CD8-positive, alpha-beta memory T cell (primary cell): ENCODE data around the gene STMN3. TPM values are rescaled to one million over a fixed set of nuclear protein-coding genes. Genes with fewer than 3 reads are reported as not detected.
"Not testable (repeated sequence)": the region's sequence is repeated elsewhere in the genome, so short reads cannot be mapped to it uniquely, and the experiment has no call there.

Experiments
- CTCF ChIA-PET: fragments of 350-600 bp; sonication (Branson Sonifier 250); formaldehyde crosslinking; loops from one replicate; lab custom pipeline; 2021; ENCODE audit warnings: antibody characterized with exemption; lab: Charles Lee
- POLR2A ChIA-PET: fragments of 350-600 bp; sonication (Branson Sonifier 250); formaldehyde crosslinking; loops from one replicate; lab custom pipeline; 2021; ENCODE audit warnings: antibody characterized with exemption; lab: Charles Lee
- DNase-seq, 5 donors: peaks; one replicate each; pipeline versions ENCODE4 v3.0.0 to v3.0.0-alpha.2; 2020 to 2022; ENCODE audit warnings: mixed read lengths in 1 of 5
- H3K27ac ChIP-seq: one replicate; pipeline ENCODE4 v1.7.0; 2013; ENCODE audit warnings: low read depth, mild to moderate bottlenecking, low read length, moderate library complexity
- H3K27me3 ChIP-seq: 2 replicates; pipeline ENCODE4 v1.7.0; 2013; ENCODE audit warnings: low read length, mild to moderate bottlenecking; ENCODE audit not compliant: insufficient read depth, poor library complexity, severe bottlenecking
- H3K36me3 ChIP-seq: 2 replicates; pipeline ENCODE4 v1.7.0; 2013; ENCODE audit warnings: mild to moderate bottlenecking, low read length, moderate library complexity; ENCODE audit not compliant: insufficient read depth
- H3K4me1 ChIP-seq: 2 replicates; pipeline ENCODE4 v1.7.0; 2013; ENCODE audit warnings: mild to moderate bottlenecking, low read length, moderate library complexity; ENCODE audit not compliant: insufficient read depth
- H3K4me3 ChIP-seq: 2 replicates; pipeline ENCODE4 v1.7.0; 2013; ENCODE audit warnings: mild to moderate bottlenecking, low read length
- H3K9me3 ChIP-seq: 2 replicates; pipeline ENCODE4 v1.7.0; 2013; ENCODE audit warnings: mild to moderate bottlenecking, low read length
- H3K27ac Mint-ChIP-seq, 8 donors: one replicate each; pipeline ENCODE4 v1.8.0; 2020 to 2021; ENCODE audit warnings: mixed read lengths in 8 of 8, mild to moderate bottlenecking in 6 of 8, inconsistent platforms in 3 of 8, moderate library complexity in 3 of 8
- H3K27me3 Mint-ChIP-seq, 2 donors: one replicate each; pipeline ENCODE4 v1.8.0; 2020 to 2021; ENCODE audit warnings: mixed read lengths in 2 of 2, mild to moderate bottlenecking in 1 of 2, moderate library complexity in 1 of 2
- H3K36me3 Mint-ChIP-seq, 3 donors: one replicate each; pipeline ENCODE4 v1.8.0; 2020 to 2021; ENCODE audit warnings: mixed read lengths in 3 of 3, inconsistent platforms in 1 of 3, mild to moderate bottlenecking in 1 of 3
- H3K4me1 Mint-ChIP-seq, 3 donors: one replicate each; pipeline ENCODE4 v1.8.0; 2020 to 2021; ENCODE audit warnings: mixed read lengths in 3 of 3, inconsistent platforms in 1 of 3, mild to moderate bottlenecking in 1 of 3
- H3K4me3 Mint-ChIP-seq, 7 donors: one replicate each; pipeline ENCODE4 v1.8.0; 2020 to 2021; ENCODE audit warnings: mixed read lengths in 7 of 7, mild to moderate bottlenecking in 6 of 7, moderate library complexity in 4 of 7, inconsistent platforms in 2 of 7
- H3K9me3 Mint-ChIP-seq, 5 donors: one replicate each; pipeline ENCODE4 v1.8.0; 2020 to 2022; ENCODE audit warnings: mixed read lengths in 5 of 5, mild to moderate bottlenecking in 3 of 5, moderate library complexity in 2 of 5, inconsistent platforms in 1 of 5
- polyA plus RNA-seq: library from polyadenylated mRNA; unstranded; fragments of 300-500 nt; fragmentation: Illumina TruSeq; gene quantifications from one replicate; pipeline ENCODE4 v1.2.3, GENCODE V29; 2021
- total RNA-seq, 2 experiments: library from RNA; stranded (reverse); gene quantifications; one replicate each; pipeline ENCODE4 v1.2.3, GENCODE V29; 2021

Gene STMN3
- total and polyA plus RNA-seq, 3 experiments from 2014 or later = 21.0 to 24.7 (median 21.6) TPM

DNA sequence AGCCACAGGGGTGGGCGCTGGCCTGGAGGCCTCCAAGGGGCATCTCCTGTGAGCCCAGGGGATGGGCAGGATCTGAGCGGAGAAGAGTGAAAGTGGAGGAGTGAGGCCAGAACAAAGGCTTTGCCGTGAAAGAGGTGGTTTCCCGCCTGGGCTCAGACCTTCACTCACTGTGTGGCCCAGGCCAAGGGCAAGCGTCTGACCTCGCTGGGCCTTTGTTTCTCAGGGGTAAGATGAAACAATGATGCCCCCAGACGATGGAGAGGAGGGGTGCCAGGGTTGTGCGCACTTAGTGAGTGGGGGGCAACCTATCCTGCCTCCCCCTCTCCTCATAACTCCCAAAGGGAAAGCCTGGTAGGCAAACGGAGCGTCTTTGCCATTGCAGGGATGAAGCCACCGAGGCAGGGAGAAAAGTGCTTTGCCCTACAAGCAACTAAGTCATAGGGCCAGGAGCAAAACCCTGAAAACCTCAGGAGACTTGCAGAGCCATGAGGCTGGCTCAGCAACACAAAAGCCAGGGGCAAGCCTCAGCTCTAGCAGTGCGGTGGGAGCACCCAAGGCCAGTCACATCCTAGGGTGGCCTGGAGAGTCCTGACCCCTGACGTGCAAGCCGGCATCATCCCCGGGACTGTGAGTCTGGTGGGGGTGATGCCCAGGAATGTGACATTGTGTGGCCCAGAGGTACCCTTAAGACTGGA, 897 bp upstream of the STMN3 start:
- H3K27ac ChIP-seq = peak overlapping the region; percentile 6
- Mint-ChIP-seq H3K9me3 (no peaks in the 10 kb centered on the region), H3K4me1 (peaks cover 21 to 45% (median 33%) of the 10 kb centered on the region in 3 donors), H3K27ac (peak overlapping the region in 6 of 8 donors; percentile 32 to 91 (median 69)), H3K36me3 (peaks cover 0 to 13% (median 0%) of the 10 kb centered on the region in 3 donors), H3K27me3 (peaks cover 0 to 5% of the 10 kb centered on the region in 2 donors), H3K4me3 (peak overlapping the region; percentile 72 to 92 (median 76))
- peak overlapping the region; percentile 56 for H3K4me3 ChIP-seq
- ChIA-PET CTCF (interaction anchor here (1.1 to 2.4 kb wide), 3 partner anchors 13 to 117 kb away, joined by 4 to 12 read pairs (median 4); partner anchors contain the start of gene PTK6), POLR2A (interaction anchor here (1.1 to 1.5 kb wide), 2 partner anchors 12 to 27 kb away, joined by 4 to 8 read pairs; partner anchors contain the start of gene GMEB2)
- H3K9me3 ChIP-seq = no peaks in the 10 kb centered on the region
- no peaks in the 10 kb centered on the region for H3K27me3 ChIP-seq
- no peak for DNase-seq
- no peaks in the 10 kb centered on the region for H3K36me3 ChIP-seq
- peaks cover 43% of the 10 kb centered on the region for H3K4me1 ChIP-seq

DNA sequence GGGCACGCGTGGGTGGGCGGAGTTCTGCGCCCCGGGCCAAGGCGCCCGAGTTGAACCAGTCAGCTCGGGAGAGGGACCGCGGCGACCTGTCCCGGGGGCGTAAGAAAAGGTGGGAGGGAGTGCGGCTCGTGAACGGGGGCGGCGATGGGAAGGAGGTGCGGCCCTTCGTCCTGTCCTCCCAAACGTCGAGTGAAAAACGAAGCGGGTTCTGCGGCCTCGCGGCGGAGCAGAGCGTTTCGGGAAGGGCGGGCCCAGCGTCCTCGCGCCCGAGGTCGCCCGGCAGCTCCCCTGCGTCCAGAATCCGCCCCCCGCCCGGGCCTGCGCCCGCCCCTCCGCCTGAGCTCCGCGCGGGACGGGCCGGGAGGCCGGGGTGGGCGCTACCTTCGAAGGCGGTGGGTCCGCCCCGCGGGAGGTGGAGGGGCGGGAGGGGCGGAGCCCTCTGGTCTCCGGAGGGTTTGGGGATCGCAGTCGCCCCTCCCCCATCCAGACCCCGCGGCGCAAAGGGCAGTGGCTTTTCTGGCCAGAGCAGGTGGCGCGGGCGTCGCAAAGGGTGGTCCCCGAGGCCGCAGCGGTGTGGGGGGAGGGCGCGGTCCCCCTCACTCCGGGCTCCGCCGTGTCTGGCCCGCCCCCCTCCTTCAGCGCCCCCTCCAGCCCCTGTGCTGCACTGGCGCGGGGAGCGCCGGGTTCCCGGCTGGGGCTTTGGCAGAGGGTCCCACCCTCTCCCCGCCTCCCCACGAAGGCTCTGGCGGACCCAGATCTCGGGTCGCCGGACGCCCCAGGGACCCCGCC, 838 bp downstream of the STMN3 start:
- H3K27ac ChIP-seq = no peak overlapping the region
- Mint-ChIP-seq H3K4me3 (peak overlapping the region; percentile 79 to 96 (median 87)), H3K36me3 (peaks cover 0 to 6% (median 0%) of the 10 kb centered on the region in 3 donors), H3K4me1 (peaks cover 18 to 36% (median 18%) of the 10 kb centered on the region in 3 donors), H3K27ac (peak overlapping the region in 2 of 8 donors; percentile 73 to 88), H3K27me3 (peaks cover 0 to 2% of the 10 kb centered on the region in 2 donors), H3K9me3 (no peaks in the 10 kb centered on the region)
- no peaks in the 10 kb centered on the region for H3K36me3 ChIP-seq
- CTCF ChIA-PET = interaction anchor here (1.1 to 2.4 kb wide), 3 partner anchors 11 to 115 kb away, joined by 3 to 12 read pairs (median 6); partner anchors contain the start of gene PTK6
- POLR2A ChIA-PET = interaction anchor here (0.6 to 1.5 kb wide), 6 partner anchors 10 to 132 kb away, joined by 3 to 9 read pairs (median 4); partner anchors contain the start of genes LIME1 and PPDPF
- DNase-seq = peak in 4 of 5 donors; percentile 38 to 69 (median 58)
- peaks cover 32% of the 10 kb centered on the region for H3K4me1 ChIP-seq
- no peaks in the 10 kb centered on the region for H3K9me3 ChIP-seq
- no peaks in the 10 kb centered on the region for H3K27me3 ChIP-seq
- peak overlapping the region; percentile 34 for H3K4me3 ChIP-seq

DNA sequence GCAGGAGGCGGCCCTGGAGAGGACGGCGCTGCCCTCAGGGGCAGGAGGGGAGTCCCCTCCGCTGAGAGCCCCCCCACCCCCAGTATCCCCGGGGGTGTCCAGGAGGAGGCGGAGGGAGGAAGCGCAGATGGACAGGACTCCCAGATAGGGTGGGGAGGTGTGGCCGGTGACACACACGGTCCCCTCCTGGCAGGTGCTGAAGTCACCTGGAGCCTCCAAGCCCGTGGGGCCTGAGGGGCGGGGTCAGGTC, 1.4 kb downstream of the STMN3 start:
- H3K36me3 ChIP-seq = no peaks in the 10 kb centered on the region
- CTCF ChIA-PET = interaction anchor here (1.1 to 2.4 kb wide), 3 partner anchors 10 to 115 kb away, joined by 3 to 12 read pairs (median 6); partner anchors contain the start of gene PTK6
- H3K36me3 Mint-ChIP-seq = peaks cover 0 to 6% (median 0%) of the 10 kb centered on the region in 3 donors
- peaks cover 29% of the 10 kb centered on the region for H3K4me1 ChIP-seq
- peak overlapping the region in 2 of 8 donors; percentile 88 to 92 for H3K27ac Mint-ChIP-seq
- H3K4me1 Mint-ChIP-seq = peaks cover 18 to 36% (median 18%) of the 10 kb centered on the region in 3 donors
- H3K27ac ChIP-seq = no peak overlapping the region
- POLR2A ChIA-PET = interaction anchor here (0.6 to 1.4 kb wide), 3 partner anchors 10 to 131 kb away, joined by 3 to 9 read pairs (median 6); partner anchors contain the start of genes LIME1 and PPDPF
- H3K27me3 Mint-ChIP-seq = peaks cover 0 to 2% of the 10 kb centered on the region in 2 donors
- H3K9me3 ChIP-seq = no peaks in the 10 kb centered on the region
- peak overlapping the region; percentile 79 to 96 (median 87) for H3K4me3 Mint-ChIP-seq
- H3K9me3 Mint-ChIP-seq = no peaks in the 10 kb centered on the region
- DNase-seq = peak in 2 of 5 donors; percentile 48 to 65
- peak overlapping the region; percentile 34 for H3K4me3 ChIP-seq
- H3K27me3 ChIP-seq = no peaks in the 10 kb centered on the region

DNA sequence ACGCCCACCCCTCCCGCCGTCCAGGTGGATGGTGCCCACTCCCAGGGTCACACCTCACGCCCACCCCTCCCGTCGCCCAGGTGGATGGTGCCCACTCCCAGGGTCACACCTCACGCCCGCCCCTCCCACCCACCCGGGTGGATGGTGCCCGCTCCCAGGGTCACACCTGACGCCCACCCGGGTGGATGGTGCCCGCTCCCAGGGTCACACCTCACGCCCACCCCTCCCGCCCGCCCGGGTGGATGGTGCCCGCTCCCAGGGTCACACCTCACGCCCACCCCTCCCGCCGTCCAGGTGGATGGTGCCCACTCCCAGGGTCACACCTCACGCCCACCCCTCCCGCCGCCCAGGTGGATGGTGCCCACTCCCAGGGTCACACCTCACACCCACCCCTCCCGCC, 2.7 kb downstream of the STMN3 start:
- H3K4me3 Mint-ChIP-seq, H3K27ac ChIP-seq, H3K36me3 ChIP-seq, H3K27me3 ChIP-seq, H3K9me3 Mint-ChIP-seq, H3K9me3 ChIP-seq, DNase-seq, H3K36me3 Mint-ChIP-seq, H3K27me3 Mint-ChIP-seq, POLR2A ChIA-PET, H3K27ac Mint-ChIP-seq, H3K4me3 ChIP-seq: not testable (repeated sequence)
- CTCF ChIA-PET = interaction anchor here (1.0 to 1.6 kb wide), 2 partner anchors 86 to 112 kb away, joined by 3 to 6 read pairs; partner anchors contain the start of genes LIME1 and PTK6
- peaks cover 29% of the 10 kb centered on the region for H3K4me1 ChIP-seq
- peaks cover 18 to 39% (median 18%) of the 10 kb centered on the region in 3 donors for H3K4me1 Mint-ChIP-seq

DNA sequence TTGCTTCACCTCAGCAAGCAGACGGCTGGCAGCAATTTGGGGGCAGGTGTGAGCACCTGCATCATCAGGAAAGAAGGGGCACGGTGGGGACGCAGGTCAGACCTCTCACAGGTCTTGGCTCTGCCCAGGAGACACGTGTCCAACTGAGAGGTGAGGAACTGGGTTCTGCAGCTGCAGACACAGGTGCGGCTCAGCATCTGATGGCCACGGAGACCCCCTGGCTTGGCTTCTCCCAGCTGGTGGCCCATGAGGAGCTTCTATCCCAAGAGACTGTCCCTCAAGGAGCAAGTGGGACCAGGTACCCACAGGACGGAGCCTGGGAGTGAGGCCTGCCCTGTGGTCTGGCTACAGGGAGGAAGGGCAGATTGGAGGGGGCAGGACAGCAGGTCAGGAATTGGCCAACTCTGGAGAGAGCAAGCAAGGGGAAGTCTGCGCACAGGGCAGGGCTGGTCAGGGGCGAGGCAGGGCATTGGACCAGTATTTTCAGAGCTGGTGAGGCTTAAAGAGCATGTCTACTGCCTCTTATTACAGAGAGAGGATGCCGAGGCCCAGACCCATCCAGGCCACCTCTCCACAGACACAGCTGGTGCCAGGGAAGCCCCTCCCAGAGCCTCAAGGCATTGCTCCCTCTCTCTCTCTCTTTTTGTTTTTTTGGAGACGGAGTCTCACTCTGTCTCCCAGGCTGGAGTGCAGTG, 4.2 kb downstream of the STMN3 start:
- Mint-ChIP-seq H3K27me3 (peaks cover 0 to 2% of the 10 kb centered on the region in 2 donors), H3K27ac (peak overlapping the region in 3 of 8 donors; percentile 48 to 58 (median 57)), H3K4me1 (peaks cover 9 to 32% (median 12%) of the 10 kb centered on the region in 3 donors), H3K36me3 (peaks cover 0 to 15% (median 4%) of the 10 kb centered on the region in 3 donors), H3K4me3 (peak overlapping the region in 1 of 7 donors; percentile 64), H3K9me3 (no peaks in the 10 kb centered on the region)
- Histone ChIP-seq H3K4me1 (peaks cover 15% of the 10 kb centered on the region), H3K27me3 (no peaks in the 10 kb centered on the region), H3K27ac (no peak overlapping the region), H3K36me3 (no peaks in the 10 kb centered on the region), H3K4me3 (no peak overlapping the region), H3K9me3 (no peaks in the 10 kb centered on the region)
- ChIA-PET POLR2A (interaction anchor here (0.5 to 0.9 kb wide), 3 partner anchors 17 to 128 kb away, joined by 3 to 5 read pairs (median 3); no protein-coding TSS in a partner anchor), CTCF (interaction anchor here (1.0 to 1.6 kb wide), 2 partner anchors 22 to 111 kb away, joined by 3 to 6 read pairs; partner anchors contain the start of genes GMEB2 and PTK6)
- DNase-seq = no peak

DNA sequence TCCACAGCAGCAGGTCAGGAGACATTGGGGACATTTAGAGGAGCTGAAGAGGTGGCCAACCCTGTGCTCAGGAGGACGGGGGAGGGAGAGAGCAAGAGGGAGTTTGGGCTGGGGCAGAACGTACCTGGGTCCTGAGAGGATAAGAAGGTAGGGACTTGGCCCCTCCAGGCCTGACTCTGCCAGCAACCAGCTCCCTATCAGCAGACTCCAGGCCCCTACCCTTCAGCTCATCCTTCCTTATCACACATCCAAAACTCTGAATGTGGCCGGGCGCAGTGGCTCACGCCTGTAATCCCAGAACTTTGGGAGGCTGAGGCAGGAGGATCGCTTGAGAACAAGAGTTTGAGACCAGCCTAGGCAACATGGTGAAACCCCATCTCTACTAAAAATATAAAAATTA, 5.0 kb downstream of the STMN3 start:
- H3K36me3 Mint-ChIP-seq = peaks cover 0 to 17% (median 4%) of the 10 kb centered on the region in 3 donors
- DNase-seq = no peak
- ChIA-PET CTCF (interaction anchor here (1.0 kb wide), 1 partner anchor 21 kb away, joined by 3 read pairs; the partner anchor contains the start of gene GMEB2), POLR2A (no interaction called here)
- Histone ChIP-seq H3K4me3 (no peak overlapping the region), H3K27me3 (no peaks in the 10 kb centered on the region), H3K9me3 (no peaks in the 10 kb centered on the region), H3K4me1 (peaks cover 9% of the 10 kb centered on the region), H3K27ac (no peak overlapping the region), H3K36me3 (no peaks in the 10 kb centered on the region)
- H3K9me3 Mint-ChIP-seq = no peaks in the 10 kb centered on the region
- no peaks in the 10 kb centered on the region for H3K27me3 Mint-ChIP-seq
- peak overlapping the region in 2 of 8 donors; percentile 48 to 66 for H3K27ac Mint-ChIP-seq
- H3K4me1 Mint-ChIP-seq = peaks cover 7 to 32% (median 8%) of the 10 kb centered on the region in 3 donors
- peak overlapping the region in 2 of 7 donors; percentile 34 to 62 for H3K4me3 Mint-ChIP-seq

DNA sequence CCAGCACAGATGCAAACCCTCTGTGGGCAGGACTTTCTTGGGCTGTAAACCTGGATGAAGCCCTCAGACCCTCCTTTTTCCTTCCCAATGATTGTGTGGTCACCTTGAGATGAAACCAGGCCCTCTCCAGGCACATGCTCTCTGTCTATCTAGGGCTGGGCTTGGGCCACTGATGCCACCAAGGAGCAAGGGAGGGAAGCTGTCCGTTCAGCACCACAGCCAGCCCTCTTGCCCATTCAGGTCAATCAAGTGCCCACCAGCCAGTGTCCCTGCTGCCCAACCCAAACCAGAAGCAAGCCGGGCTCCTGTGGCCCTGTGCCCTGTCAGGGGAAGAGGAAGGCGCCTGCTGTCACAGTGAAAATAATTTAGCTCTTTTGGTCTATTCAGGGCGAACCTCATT, 8.0 kb downstream of the STMN3 start:
- H3K27ac Mint-ChIP-seq = peak overlapping the region in 1 of 8 donors; percentile 40
- Histone ChIP-seq H3K9me3 (no peaks in the 10 kb centered on the region), H3K4me3 (no peak overlapping the region), H3K36me3 (no peaks in the 10 kb centered on the region), H3K27me3 (no peaks in the 10 kb centered on the region), H3K27ac (no peak overlapping the region), H3K4me1 (peaks cover 8% of the 10 kb centered on the region)
- H3K27me3 Mint-ChIP-seq = no peaks in the 10 kb centered on the region
- no peak for DNase-seq
- ChIA-PET CTCF (interaction anchor here (0.9 to 2.4 kb wide), 2 partner anchors 13 to 107 kb away, joined by 3 to 6 read pairs; partner anchors contain the start of gene RTEL1), POLR2A (no interaction called here)
- no peak overlapping the region for H3K4me3 Mint-ChIP-seq
- H3K36me3 Mint-ChIP-seq = peaks cover 0 to 17% (median 4%) of the 10 kb centered on the region in 3 donors
- H3K9me3 Mint-ChIP-seq = no peaks in the 10 kb centered on the region
- peaks cover 4 to 27% (median 6%) of the 10 kb centered on the region in 3 donors for H3K4me1 Mint-ChIP-seq
